SHP77 (cell line): ENCODE measurements around the gene TMPRSS3.
"Not testable (repeated sequence)": the region's sequence is repeated elsewhere in the genome, so short reads cannot be mapped to it uniquely, and the experiment has no call there.

ENCODE experiments used
- DNase-seq, 2 experiments: peaks; one replicate each; lab custom pipeline; 2025; lab: John Stamatoyannopoulos, UW

TMPRSS3 gene

DNA sequence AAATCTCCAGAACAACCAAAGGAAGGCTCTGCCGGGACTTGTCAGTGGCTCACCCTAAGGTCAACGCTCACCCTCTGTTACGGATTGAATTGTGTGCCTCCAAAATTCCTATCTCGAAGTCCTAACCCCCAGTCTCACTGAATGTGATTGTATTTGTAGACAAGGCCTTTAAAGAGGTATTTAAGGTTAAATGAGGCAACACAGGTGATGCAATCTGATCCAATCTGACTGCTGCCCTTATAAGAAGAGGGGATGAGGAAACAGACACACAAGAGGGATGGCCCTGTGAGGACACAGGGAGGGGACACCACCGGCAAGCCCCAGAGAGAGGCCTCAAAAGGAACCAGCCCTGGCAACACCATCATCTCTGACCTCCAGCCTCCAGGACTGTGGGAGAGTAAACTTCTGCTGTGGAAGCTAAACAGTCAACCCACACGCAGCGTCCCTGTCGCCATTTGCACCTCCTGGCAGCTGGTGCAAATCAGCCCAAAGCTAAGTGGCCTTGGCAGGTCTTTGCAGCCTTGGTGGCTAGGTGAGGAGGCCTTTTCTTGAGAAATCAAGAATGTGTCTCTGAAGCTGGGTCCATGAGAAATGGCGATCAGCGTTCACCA, 32.1 kb upstream of the TMPRSS3 start:
- no peak for DNase-seq

DNA sequence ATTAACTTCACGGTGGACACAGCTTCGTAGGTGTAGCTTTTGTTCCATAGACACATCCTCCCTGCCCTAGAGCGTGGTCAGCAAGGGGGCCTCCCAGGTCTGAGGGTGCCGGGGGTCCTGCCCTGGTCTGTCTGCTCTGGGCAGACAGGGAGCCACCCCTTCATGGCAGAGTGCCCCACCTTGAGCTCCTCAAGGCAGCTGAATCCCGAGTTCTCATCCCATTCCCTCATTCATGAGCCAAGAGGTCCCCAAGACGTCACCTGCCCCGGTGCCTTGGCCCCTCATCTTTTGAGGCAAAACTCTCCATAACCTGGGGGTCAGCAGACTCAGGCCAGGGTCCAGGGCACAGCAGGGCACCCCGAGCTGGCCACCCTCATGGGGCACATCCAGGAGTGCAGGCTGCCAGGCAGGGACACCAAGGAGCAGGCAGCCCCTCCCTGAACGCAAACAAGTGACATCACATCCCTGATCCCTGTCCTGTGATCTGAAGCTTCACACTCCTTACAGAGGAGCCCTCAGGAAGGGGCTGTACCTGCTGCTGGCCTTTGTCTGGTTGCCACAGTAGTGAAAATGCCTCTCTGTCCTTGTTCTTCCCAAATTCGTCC, 31.1 kb upstream of the TMPRSS3 start:
- no peak for DNase-seq

DNA sequence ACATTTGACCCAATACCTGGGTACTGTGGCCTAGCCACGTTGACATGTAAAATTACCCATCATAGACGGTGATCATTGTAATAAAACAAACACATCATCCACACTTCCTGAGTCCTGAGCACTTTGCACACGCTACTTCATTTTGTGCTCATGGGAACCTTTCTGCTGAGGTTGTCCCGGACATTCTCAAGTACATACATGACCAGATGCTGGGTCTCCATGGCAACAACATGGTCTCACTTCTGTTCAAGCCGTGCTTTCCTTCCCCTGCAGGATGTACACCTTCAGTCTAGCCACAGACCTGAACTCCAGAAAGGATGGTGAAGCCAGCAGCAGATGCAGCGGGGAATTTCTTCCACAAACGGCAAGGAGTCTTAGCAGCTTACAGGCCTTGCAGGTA, 30.6 kb upstream of the TMPRSS3 start:
- DNase-seq, result no peak

DNA sequence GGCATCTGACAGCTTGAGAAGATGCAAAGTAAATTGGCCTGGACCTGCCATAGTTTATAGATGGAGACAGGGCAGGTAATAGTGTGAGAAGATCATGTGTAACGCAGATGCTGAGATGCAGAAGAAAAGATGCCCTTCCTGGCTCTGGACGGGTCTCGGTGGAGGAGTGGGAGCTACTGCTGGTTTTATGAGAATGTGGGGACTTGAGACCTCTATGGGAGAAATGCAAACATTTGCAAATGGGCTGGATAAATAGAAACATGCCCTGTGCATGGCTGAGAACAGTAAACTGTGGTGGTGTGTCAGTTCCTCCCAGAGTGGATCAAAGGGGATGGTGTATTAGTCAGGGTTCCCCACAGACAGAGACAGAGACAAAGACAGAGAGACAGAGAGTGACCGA, 29.7 kb upstream of the TMPRSS3 start:
- no peak for DNase-seq

DNA sequence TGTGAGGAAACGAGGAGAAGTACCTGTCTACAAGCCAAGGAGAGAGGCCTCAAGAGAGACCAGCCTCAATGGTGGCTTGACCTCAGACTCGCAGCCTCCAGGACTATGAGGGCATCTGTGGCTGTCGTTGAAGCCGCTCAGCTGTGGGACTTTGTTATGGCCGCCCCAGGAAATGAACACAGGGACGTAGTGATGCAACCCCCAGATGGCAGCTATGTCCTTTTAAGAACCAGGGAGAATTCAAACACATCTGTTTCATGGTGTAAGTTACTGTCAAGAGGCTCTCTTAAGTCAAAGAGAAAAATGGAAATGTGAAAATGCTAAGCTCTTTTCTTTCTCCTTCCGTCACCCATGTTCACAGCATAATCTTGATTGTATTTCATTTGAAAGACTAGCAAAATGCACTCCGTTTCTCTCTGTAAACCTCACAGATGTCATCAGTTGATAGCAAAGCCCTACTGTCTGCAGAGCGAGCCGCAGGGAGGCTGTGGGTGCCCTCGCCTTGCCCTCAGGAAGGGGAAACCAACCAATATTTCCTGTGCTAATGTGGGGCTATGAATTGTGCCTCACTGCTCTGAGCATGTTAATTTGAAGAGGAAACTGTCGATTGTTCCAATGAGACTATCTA, 29.2 kb upstream of the TMPRSS3 start:
- no peak for DNase-seq

DNA sequence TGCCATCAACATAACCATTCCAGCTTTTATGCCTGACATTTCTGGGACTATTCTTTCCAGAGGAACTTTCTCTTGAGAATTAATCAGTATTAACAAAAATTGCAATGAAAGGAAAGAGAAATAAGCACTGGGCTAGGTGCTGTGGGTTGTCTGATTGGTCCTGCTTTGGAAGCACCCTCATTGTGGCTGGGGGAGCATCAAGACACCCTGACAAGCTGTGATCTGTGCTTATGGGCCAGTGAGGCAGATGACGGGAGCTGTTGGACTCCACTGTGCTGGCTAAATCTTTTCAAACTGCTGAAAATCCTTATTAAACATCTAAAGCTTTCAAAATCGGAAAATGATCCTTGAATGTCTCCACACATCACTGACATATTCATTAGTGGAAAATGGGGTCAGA, 27.8 kb upstream of the TMPRSS3 start:
- no peak for DNase-seq

DNA sequence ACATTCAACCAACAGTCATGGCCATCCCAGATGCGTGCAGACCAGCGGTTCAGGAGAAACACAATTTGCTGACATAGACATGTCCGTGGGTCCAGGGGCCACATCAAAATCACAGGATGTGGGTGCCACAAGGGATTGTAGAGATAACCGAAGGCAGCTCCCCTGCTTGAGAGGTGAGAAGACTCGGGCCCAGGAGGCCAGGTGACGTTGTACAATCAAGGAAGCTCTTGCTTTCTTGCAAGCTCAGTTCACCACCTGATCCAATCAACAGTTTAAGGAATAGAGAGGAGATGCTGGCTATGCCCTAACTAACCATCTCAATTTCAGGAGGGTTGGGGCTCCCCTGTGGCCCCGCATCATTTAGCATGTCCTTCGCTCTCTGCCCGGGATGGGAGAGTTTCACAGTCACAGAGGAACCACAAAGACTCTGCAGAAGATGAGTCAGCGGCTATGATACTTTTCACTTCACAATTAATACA, 27.4 kb upstream of the TMPRSS3 start:
- DNase-seq, result no peak

DNA sequence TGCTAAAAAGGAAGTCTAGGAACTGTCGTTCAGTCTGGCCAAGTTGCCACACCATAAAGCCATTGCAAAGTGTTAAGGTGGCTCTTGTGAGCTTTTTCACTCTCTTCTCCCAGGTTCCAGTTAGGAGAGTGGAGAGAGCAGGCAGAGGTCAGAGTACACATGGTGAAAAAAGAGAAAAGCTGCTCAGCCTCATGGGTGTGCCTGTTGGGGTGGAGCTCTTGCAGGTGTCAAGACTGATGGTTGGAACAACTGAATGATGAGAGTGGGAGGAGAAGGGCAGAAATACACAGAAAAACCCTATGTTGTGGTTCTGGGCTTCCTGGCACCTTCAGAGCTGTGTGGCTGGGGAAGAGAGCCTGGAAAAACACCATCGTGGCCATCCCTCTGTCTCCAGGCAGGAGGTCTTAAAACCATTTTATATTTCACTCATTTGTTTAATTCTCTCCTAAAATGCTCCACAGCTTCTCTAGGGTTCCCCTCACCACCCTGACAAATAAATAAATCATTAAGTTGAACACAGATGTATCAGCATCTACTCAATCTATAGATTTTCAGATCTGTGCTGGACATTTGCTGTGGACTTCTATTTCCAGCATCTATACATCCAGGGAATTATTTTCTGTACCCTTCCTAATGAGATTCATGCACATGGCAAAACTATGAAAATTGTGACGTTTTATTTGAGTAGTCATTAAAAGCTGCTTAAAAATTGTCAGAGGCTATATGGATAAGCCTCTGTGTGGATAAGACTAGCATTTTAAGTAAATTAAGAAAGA, 25.4 kb upstream of the TMPRSS3 start:
- peak in 1 of 2 experiments; percentile 12 for DNase-seq

DNA sequence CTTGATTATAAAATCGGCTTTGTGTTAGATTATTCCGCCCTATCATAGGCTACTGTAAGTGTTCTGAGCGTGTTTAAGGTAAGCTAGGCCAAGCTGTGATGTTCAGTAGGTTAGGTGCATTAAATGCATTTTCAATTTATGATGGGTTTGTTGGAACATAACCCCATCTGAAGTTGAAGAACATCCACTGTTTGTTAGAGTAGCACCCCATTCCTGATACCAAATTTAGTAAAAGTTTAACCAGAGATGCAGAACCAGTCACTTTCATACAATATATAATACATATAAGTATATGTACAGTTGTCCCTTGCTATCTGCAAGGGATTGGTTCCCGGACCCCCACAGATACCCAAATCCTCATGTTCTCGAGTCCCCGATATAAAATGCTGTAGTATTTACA, 24.0 kb upstream of the TMPRSS3 start:
- no peak for DNase-seq

DNA sequence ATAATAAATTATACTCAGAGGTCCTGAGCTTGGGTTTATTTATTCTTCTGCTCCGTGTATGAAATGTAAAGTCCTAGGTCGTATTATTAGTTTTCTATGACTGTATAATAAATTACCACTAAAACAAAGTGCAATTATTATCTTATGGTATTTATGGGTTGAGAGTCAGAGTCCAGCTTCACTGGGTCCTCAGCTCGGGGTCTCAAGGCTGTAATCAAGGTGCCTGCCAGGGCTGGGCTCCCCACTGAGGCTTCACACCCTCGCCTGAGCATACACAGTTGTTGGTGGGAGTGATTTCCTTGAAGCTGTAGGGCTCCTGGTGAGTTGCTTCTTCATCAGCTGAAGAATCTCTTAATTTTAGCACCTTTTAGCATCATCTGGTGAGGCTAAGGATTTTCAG, 23.0 kb upstream of the TMPRSS3 start:
- DNase-seq, result no peak

DNA sequence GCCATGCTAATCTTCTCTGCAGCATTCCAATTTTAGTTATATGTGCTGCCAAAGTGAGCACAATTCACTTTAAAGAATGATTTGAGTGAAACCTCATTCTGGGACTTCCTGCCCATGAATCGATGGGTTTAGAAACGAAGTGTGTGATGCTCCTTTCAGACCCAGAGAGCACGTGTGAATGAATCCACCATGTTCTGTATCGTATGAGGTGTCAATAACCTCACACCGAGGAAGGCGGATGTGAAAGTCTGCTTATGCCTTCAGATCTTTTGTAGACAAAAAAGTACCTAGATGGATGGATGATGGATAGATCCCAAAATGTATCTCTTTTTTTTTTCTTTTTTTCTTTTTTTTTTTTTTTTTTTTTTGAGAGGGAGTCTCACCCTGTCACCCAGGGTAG, 21.7 kb upstream of the TMPRSS3 start:
- DNase-seq, result no peak

DNA sequence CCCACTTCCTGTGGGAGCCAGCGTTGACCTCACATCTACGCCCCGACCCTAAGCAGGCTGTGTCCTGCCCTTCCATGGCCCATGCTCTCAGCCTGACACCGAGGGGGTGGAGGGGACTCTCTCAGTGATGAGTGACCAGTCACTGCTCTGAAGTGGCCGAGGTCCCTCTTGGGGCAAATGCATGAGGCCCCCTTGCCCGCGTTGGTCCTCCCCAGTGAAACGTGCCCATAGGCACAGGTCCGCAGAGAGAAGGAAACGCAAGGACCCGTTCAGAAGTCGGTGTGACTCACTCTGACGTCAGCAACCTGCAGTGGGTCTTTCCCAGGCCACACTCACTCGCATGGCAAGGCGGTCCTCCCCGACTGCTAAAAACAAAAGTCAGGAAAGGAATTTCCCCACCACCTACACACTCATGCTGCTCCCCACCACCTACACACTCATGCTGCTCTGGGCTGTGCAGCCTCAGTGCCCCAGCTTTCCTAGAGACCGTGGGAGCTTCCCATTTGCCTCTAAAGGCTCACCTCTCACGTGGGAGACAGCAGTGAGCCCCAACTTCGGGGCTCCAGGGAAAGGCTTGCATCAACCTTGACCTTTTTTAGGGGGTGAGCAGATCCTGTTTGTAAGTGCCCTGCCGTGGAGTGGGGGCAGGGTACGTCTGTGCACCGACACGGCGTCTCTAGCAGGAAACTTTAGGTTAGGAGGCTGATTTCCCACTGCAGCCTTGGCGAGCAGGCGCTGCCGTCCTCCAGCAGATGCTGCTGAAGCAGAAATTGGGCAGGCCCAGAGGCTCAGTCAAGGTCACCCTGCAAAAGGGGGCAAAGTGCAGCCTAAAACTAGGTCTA, 19.3 kb upstream of the TMPRSS3 start:
- peak; percentile 49 to 78 for DNase-seq

DNA sequence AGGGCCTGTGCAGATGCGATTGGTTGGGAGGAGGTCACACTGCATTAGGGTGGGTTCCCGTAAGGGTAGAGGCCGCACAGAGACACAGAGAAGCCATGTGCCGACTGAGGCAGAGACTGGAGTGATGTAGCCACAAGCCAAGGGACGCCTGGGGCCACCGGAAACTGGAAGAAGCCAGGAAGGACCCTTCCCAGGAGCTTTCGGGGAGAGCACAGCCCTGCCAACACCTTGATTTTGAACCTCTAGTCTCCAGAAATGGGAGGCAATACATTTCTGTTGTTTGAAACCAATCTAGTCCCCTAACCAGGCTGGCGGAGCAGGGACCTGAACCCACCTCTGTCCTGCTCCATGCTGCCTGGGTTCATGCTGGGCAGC, 18.7 kb upstream of the TMPRSS3 start:
- no peak for DNase-seq

DNA sequence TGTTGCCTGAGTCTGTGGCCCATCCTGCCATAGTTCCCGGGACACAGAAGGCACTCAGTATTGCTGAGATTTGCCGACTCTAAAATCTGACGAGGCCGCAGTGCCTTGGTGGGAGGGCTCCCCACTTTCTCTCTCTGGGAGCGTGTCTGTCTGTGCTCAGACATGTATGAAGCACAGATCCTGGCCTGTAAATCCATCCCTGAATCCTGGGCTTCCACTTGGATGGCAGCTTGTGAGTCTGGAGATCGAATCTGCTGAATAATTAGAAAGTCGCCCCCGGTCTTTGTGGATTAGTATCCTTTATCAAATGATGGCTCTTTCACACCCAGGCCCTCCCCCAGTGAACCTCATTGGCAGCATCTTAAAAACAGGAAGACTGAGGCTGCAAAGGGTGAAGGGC, 18.2 kb upstream of the TMPRSS3 start:
- DNase-seq, result no peak

DNA sequence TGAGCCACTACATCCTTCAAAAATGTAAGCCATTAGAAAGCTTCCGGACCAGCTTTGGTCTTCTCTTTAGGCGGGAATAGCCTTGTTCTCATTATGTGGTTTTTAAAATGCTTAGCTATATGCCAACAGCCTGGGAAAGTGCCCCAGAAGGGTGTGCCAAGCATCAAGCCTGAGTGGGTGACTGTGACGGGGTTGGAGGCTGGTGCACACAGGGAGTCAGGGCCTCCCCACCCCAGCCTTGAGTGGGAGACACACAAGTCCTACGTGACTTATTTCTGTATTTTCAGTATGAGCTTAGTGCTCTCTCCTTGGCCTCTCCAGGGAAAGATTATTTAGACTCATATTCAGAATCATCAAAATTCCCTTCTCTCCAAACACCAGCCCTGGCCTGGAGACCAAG, 17.6 kb upstream of the TMPRSS3 start:
- DNase-seq, result no peak

DNA sequence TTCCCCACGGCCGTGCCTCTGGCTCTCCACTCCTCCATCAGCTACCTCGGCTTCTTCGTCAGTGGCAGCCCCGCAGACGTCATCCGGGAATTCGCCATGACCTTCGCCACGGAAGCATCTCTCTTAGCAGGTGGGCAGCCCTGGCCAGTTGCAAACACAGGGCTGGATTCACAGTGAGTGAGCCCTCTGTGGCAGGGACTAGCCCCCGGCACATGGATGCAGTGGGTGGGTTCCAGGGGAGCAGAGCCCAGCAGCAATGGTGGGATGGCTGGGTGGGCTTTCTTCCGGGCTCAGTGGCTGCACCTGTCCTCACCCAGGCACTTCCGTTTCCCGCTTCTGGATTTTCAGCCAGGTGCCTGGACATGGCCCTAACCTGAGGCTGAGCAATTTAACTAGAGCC, 17.2 kb upstream of the TMPRSS3 start:
- no peak for DNase-seq

DNA sequence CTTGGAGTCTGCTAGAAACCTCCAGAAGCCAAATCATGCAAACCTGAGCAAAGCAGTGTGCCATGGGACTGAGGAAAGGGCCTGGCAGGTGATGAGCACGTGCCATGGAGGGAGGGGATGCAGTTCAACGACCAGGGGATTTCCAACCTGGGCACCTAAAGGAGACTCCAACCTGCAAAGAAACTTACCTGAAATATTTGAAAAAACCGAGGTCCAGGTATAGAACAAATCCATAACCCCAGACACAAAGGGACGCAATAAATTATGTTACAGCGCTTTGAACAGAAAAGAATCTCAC, 16.7 kb upstream of the TMPRSS3 start:
- no peak for DNase-seq

DNA sequence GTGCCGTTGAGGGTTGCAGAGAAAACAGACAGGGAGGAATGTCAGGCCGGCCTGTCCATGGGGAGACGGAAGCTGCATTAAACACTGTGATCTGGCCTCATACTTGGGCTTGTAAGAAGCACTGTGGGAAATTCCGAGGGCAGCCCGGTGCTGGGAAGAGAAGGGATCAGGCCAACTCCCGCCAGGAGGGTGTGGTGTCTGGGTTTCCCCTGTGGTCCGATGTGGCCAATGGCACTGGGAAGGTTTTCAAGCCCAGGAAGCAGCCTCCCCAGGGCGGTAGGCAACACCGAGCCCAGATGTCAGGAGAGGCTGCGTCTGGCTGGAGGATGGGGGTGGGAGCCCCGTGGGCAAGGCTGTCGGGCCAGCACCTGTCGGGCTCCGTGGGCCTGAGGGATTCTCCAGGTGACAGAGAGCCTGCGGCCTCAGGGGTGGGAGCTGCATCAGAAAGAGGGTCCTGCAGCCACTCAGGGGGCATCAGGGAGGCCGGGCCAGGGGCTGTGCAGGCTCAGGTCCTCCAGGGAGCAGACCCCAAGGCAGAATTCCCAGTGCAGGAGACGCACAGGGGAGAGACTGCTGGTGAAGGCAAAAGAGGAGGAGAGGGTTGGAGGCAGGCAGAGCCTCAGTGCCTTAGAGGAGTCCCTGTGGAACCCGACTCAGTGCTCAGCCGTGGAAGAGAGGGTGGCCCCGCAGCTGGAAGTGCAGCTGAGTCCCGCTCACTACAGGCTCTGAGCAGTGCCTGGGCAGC, 16.2 kb upstream of the TMPRSS3 start:
- DNase-seq, result peak in 1 of 2 experiments; percentile 9

DNA sequence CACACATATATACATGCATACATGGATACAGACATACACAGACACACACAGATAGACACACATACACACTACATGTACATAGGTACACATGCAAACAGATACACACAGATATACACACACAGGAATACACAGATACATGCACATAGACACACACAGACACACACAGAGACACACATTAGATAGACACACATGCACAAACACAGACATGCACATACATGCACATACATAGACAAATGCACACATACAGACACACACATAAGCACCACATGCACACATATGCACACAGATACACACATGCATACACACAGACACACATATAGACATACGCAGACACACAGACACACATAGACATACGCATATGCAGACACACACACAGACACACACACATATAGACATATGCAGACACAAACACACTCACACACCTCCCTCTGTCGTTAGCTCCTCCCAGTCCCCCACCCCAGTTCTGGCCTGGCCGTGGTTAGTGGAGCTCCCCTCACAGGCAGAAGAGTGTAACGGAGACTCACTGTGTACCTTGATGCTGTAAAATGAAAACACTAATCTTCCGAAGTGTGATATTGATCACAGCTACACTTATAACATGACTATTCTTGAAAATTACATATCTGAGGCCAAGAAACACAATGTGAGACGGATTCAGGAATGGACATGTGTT, 15.5 kb upstream of the TMPRSS3 start:
- peak; percentile 53 to 64 for DNase-seq

DNA sequence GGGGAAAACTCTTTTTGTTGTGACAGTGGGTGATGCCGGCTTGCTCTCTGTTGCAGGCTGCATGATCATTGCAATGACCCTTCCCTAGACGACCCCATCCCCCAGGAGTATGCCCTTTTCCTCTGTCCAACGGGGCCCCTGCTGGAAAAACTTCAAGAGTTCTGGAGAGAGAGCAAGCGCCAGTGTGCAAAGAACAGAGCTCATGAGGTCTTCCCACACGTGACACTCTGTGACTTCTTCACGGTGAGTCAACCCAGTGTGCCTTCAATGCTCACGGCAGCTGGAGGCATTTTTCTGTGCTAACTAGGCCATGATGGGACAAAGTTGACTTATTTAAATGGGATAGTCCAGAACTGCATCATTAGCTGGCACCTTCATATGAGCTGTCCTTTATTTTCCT, 13.5 kb upstream of the TMPRSS3 start:
- DNase-seq, result no peak

DNA sequence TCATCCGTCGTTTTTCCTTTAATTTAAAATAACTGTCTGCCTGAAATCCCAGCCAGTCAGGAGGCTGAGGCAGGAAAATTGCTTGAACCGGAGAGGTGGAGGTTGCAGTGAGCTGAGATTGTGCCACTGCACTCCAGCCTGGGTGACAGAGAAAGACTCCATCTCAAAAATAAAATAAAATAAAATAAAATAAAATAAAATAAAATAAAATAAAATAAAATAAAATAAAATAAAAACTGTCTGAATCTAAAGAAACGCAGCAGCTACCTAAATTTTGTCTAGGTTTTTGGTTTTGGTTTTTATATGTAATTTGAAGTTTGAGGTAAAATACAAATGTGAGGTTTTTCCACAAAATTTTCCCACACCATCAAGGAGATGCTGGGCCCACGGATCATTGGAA, 12.9 kb upstream of the TMPRSS3 start:
- DNase-seq, result not testable (repeated sequence)
